ENCODE data around the gene FOXQ1.
"Not testable (repeated sequence)": the region's sequence is repeated elsewhere in the genome, so short reads cannot be mapped to it uniquely, and the experiment has no call there.

Gene FOXQ1

DNA sequence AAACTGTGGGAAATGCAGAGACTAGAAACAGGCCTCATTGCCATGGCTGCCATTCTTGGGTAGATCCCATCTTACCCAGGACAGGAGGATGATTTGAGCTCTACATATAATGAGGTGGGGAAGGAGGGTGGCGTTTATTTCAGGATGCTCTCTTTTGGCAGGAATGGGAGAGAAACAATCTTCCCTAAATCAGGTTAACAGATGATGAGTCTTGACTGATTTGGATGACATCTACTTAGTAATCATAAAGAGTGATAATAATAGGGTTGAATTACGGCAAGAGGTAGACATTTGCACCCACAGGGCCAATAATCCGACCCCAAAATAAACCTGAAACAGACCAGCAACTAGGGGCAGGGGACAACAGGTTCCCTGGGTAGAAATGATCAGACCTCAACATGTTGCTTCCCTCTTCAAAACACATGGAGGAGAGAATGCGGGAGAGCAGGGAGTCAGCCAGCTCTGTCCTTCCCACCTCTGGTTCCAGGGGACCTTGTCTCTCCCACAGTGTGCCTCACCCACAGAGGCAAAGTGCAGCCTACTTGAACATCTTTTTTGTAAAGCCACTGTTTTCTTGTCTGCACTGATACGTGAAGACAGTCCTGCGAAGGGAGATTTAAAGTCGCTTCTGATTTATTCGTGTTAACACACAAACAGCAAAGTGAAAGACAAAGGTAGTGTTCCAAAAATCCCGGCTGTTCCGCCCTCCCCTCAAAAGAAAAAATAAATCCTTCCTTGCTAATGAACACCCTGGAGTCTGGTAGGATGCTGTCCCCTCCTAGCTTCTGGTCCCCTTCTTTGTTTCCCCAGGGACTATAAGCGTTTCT, 3.9 kb downstream of the FOXQ1 start:
- Histone ChIP-seq H3K9me3 (ENCODE audit: control insufficient read depth, low read length) (no peaks in the 10 kb centered on the region), H3K36me3 (ENCODE audit: control insufficient read depth, insufficient read depth, low read length) (peaks cover 5% of the 10 kb centered on the region), H3K4me3 (ENCODE audit: low read length) (peak overlapping the region; percentile 57), H3K27me3 (ENCODE audit: control insufficient read depth, insufficient read depth, low read length) (peaks cover 12% of the 10 kb centered on the region), H3K4me1 (ENCODE audit: control insufficient read depth, insufficient read depth, low read length) (peaks cover 10% of the 10 kb centered on the region), H3K9ac (ENCODE audit: low read length) (peak overlapping the region; percentile 96)

- Histone ChIP-seq H3K9me3 (ENCODE audit: control insufficient read depth, low read length) (no peaks in the 10 kb centered on the region), H3K4me3 (ENCODE audit: low read length) (no peak overlapping the region), H3K4me1 (ENCODE audit: control insufficient read depth, insufficient read depth, low read length) (peaks cover 10% of the 10 kb centered on the region), H3K9ac (ENCODE audit: low read length) (peak overlapping the region; percentile 70), H3K27me3 (ENCODE audit: control insufficient read depth, insufficient read depth, low read length) (peaks cover 12% of the 10 kb centered on the region), H3K36me3 (ENCODE audit: control insufficient read depth, insufficient read depth, low read length) (peaks cover 5% of the 10 kb centered on the region)
Measured at GRCh38 chr6:1316489-1316971, 4.6 kb downstream of the FOXQ1 start.

- H3K4me3 ChIP-seq (ENCODE audit: low read length) = no peak overlapping the region
- H3K9me3 ChIP-seq (ENCODE audit: control insufficient read depth, low read length) = no peaks in the 10 kb centered on the region
- H3K36me3 ChIP-seq (ENCODE audit: control insufficient read depth, insufficient read depth, low read length) = peaks cover 5% of the 10 kb centered on the region
- peaks cover 9% of the 10 kb centered on the region for H3K27me3 ChIP-seq (ENCODE audit: control insufficient read depth, insufficient read depth, low read length)
- H3K4me1 ChIP-seq (ENCODE audit: control insufficient read depth, insufficient read depth, low read length) = peaks cover 17% of the 10 kb centered on the region
- H3K9ac ChIP-seq (ENCODE audit: low read length) = no peak overlapping the region
Measured at GRCh38 chr6:1317302-1317815, 5.5 kb downstream of the FOXQ1 start.

DNA sequence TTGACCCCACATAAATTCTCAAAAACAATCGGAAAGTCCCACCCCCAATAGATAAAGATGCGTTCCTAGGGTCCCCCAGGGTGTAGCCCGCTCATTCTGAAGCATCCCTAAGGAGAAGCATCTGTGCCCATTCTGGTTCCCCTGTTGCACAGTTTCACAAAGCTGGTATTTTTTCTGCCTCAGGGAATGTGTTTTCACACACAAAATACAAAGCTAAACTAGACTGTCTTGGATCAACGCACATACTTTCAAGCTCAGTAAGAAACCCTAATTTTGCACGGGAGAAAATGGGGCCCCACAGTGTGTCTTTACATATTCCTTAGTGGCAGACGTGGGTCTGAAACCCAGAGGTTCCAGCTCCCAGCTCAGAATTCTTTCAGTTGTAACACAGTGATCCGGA, 6.1 kb downstream of the FOXQ1 start:
- Histone ChIP-seq H3K4me1 (ENCODE audit: control insufficient read depth, insufficient read depth, low read length) (peaks cover 24% of the 10 kb centered on the region), H3K9ac (ENCODE audit: low read length) (no peak overlapping the region), H3K9me3 (ENCODE audit: control insufficient read depth, low read length) (no peaks in the 10 kb centered on the region), H3K27me3 (ENCODE audit: control insufficient read depth, insufficient read depth, low read length) (peaks cover 9% of the 10 kb centered on the region), H3K4me3 (ENCODE audit: low read length) (no peak overlapping the region), H3K36me3 (ENCODE audit: control insufficient read depth, insufficient read depth, low read length) (peaks cover 5% of the 10 kb centered on the region)

DNA sequence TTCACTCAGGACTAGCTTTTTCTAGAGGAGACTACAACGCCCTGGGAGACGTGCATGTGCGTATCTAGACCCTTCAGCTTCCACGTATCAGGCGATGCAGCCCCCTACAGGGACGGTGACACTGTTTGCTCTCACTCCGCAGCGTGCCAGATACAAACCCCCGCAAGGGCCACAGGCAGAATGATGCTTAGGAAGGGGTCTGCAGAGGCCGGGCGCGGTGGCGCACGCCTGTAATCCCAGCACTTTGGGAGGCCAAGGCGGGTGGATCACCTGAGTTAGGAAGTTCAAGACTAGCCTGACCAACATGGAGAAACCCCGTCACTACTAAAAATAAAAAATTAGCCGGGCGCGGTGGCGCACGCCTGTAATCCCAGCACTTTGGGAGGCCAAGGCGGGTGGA, 6.7 kb downstream of the FOXQ1 start:
- H3K27me3 ChIP-seq (ENCODE audit: control insufficient read depth, insufficient read depth, low read length); H3K4me3 ChIP-seq (ENCODE audit: low read length); H3K36me3 ChIP-seq (ENCODE audit: control insufficient read depth, insufficient read depth, low read length); H3K9ac ChIP-seq (ENCODE audit: low read length); H3K9me3 ChIP-seq (ENCODE audit: control insufficient read depth, low read length): not testable (repeated sequence)
- peaks cover 28% of the 10 kb centered on the region for H3K4me1 ChIP-seq (ENCODE audit: control insufficient read depth, insufficient read depth, low read length)

GRCh38 chr6:1321738-1322137, 9.8 kb downstream of the FOXQ1 start:
- no peak overlapping the region for H3K4me3 ChIP-seq (ENCODE audit: low read length)
- no peaks in the 10 kb centered on the region for H3K27me3 ChIP-seq (ENCODE audit: control insufficient read depth, insufficient read depth, low read length)
- H3K4me1 ChIP-seq (ENCODE audit: control insufficient read depth, insufficient read depth, low read length) = peaks cover 50% of the 10 kb centered on the region
- no peak overlapping the region for H3K9ac ChIP-seq (ENCODE audit: low read length)
- no peaks in the 10 kb centered on the region for H3K36me3 ChIP-seq (ENCODE audit: control insufficient read depth, insufficient read depth, low read length)
- H3K9me3 ChIP-seq (ENCODE audit: control insufficient read depth, low read length) = no peaks in the 10 kb centered on the region

GRCh38 chr6:1322156-1322555, 10.3 kb downstream of the FOXQ1 start:
- Histone ChIP-seq H3K36me3 (ENCODE audit: control insufficient read depth, insufficient read depth, low read length) (no peaks in the 10 kb centered on the region), H3K4me1 (ENCODE audit: control insufficient read depth, insufficient read depth, low read length) (peaks cover 55% of the 10 kb centered on the region), H3K27me3 (ENCODE audit: control insufficient read depth, insufficient read depth, low read length) (no peaks in the 10 kb centered on the region), H3K9me3 (ENCODE audit: control insufficient read depth, low read length) (no peaks in the 10 kb centered on the region), H3K4me3 (ENCODE audit: low read length) (no peak overlapping the region), H3K9ac (ENCODE audit: low read length) (no peak overlapping the region)

GRCh38 chr6:1322696-1323219, 10.9 kb downstream of the FOXQ1 start:
- Histone ChIP-seq H3K27me3 (ENCODE audit: control insufficient read depth, insufficient read depth, low read length) (no peaks in the 10 kb centered on the region), H3K4me1 (ENCODE audit: control insufficient read depth, insufficient read depth, low read length) (peaks cover 58% of the 10 kb centered on the region), H3K9ac (ENCODE audit: low read length) (no peak overlapping the region)

DNA sequence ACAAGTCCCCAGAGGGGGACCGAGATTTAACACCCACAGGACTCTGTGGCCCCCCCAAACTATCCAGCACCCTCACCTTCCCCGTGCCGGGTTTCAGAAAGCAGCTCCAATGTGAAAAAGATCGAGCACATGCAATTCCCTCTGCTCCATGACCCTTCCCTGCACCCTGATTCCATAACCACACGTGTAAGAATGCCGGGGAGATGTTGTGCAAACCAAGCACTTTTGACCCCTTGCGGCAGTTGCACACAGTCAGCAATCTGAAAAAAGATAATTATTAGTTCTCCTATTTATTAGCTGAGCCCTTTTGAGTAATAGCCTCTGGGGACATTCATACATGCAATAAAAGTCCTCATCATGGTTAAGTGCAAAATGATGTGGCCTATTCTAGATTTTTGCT, 13.0 kb downstream of the FOXQ1 start:
- Histone ChIP-seq H3K9ac (ENCODE audit: low read length) (no peak overlapping the region), H3K36me3 (ENCODE audit: control insufficient read depth, insufficient read depth, low read length) (no peaks in the 10 kb centered on the region), H3K4me3 (ENCODE audit: low read length) (no peak overlapping the region), H3K27me3 (ENCODE audit: control insufficient read depth, insufficient read depth, low read length) (no peaks in the 10 kb centered on the region), H3K9me3 (ENCODE audit: control insufficient read depth, low read length) (no peaks in the 10 kb centered on the region), H3K4me1 (ENCODE audit: control insufficient read depth, insufficient read depth, low read length) (peaks cover 69% of the 10 kb centered on the region)

More at GRCh38 chr6:1322696-1323219, 10.9 kb downstream of the FOXQ1 start:
- no peaks in the 10 kb centered on the region for H3K36me3 ChIP-seq (ENCODE audit: control insufficient read depth, insufficient read depth, low read length)
- no peaks in the 10 kb centered on the region for H3K9me3 ChIP-seq (ENCODE audit: control insufficient read depth, low read length)
- H3K4me3 ChIP-seq (ENCODE audit: low read length) = no peak overlapping the region

DNA sequence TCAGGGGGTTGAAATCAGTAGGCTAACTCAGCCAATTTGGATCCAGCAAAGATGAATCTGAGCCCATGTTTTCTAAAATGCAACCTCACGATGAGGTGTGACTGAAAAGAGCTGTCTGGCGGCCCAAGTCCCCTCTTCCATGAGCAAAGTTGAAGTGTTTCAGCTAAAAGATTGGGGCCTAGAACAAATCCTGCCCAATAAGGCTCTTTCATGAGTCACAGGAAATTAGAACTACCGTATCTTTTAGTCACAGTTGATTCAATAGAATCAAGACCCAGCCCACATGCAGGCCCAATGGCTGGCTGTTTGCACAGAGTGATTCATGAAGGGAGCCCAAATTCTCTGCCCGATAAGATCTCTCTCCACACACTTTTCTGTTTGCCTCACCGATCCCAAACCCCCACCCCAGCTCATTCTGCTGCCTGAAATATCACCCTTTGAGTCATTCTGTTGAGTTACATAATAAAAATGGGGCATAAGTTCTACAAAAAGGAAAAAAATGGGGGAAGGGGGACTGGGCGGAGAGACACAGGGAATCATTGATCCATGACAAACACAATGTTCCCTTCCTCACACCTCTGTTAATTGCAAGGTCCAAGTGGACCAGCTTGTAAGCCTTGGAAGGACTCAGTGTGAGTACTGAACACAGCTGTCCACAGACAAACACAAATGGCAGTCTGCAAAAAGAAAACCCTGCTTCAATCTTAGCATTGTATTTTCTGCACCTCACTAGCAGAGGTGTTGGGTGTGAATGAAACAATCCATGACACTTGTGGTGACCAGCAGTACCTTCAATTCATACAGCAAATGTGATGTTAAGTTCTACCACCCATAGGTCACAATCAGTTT, 13.8 kb downstream of the FOXQ1 start:
- Histone ChIP-seq H3K36me3 (ENCODE audit: control insufficient read depth, insufficient read depth, low read length) (no peaks in the 10 kb centered on the region), H3K27me3 (ENCODE audit: control insufficient read depth, insufficient read depth, low read length) (no peaks in the 10 kb centered on the region), H3K4me1 (ENCODE audit: control insufficient read depth, insufficient read depth, low read length) (peaks cover 69% of the 10 kb centered on the region), H3K4me3 (ENCODE audit: low read length) (no peak overlapping the region), H3K9me3 (ENCODE audit: control insufficient read depth, low read length) (no peaks in the 10 kb centered on the region), H3K9ac (ENCODE audit: low read length) (no peak overlapping the region)

GRCh38 chr6:1326535-1327121, 14.7 kb downstream of the FOXQ1 start:
- no peaks in the 10 kb centered on the region for H3K9me3 ChIP-seq (ENCODE audit: control insufficient read depth, low read length)
- peaks cover 68% of the 10 kb centered on the region for H3K4me1 ChIP-seq (ENCODE audit: control insufficient read depth, insufficient read depth, low read length)
- no peaks in the 10 kb centered on the region for H3K27me3 ChIP-seq (ENCODE audit: control insufficient read depth, insufficient read depth, low read length)
- no peak overlapping the region for H3K9ac ChIP-seq (ENCODE audit: low read length)
- H3K36me3 ChIP-seq (ENCODE audit: control insufficient read depth, insufficient read depth, low read length) = no peaks in the 10 kb centered on the region
- no peak overlapping the region for H3K4me3 ChIP-seq (ENCODE audit: low read length)

All from mucosa of stomach (tissue), 1 donor.